ENCODE results near the gene TRIM5. TPM values are rescaled to one million over a fixed set of nuclear protein-coding genes. Genes with fewer than 3 reads are reported as not detected.

Gene TRIM5
- total RNA-seq, 1 experiment from 2014 or later: 21.5 TPM

- H3K18ac ChIP-seq (ENCODE audit: insufficient read length, low read depth, low read length): no peak overlapping the region
- WGBS (ENCODE audit: extremely low coverage, insufficient read length, low lambda C conversion rate): no CpG with 5 or more reads among the region's 3 CpGs
- H4K20me1 ChIP-seq (ENCODE audit: control insufficient read depth, insufficient read depth, insufficient read length): no peaks in the 10 kb centered on the region
- no peaks in the 10 kb centered on the region for H3K23me2 ChIP-seq (ENCODE audit: insufficient read length, low read depth, low read length, poor library complexity, severe bottlenecking)
- Mint-ChIP-seq H3K36me3 (ENCODE audit: insufficient read depth in 1 of 3, low read depth in 3 of 3) (no peaks in the 10 kb centered on the region), H3K27me3 (ENCODE audit: low read depth) (0 out of 2 replicates have a peak, but pooled peaks cover 2% of the 10 kb centered on the region), H3K4me1 (peaks cover 28 to 33% of the 10 kb centered on the region in 2 experiments), H3K9me3 (no peaks in the 10 kb centered on the region; a peak in 1 of 5 replicates), H3K4me3 (no peak overlapping the region), H3K27ac (no peak overlapping the region)
- peaks cover 20% of the 10 kb centered on the region; the same call in 1 of the 2 replicates for H3K4me1 ChIP-seq (ENCODE audit: insufficient read depth, low read length)
- no peaks in the 10 kb centered on the region for H3K9me3 ChIP-seq (ENCODE audit: control insufficient read depth, low read depth, low read length)
- H2BK15ac ChIP-seq (ENCODE audit: low read depth, low read length): no peak overlapping the region
- no peak overlapping the region for H3T11ph ChIP-seq (ENCODE audit: low read length)
- H3K27ac ChIP-seq (ENCODE audit: insufficient read length, low read depth, low read length): no peak overlapping the region
- H2AK5ac ChIP-seq (ENCODE audit: insufficient read length, low read length): no peak overlapping the region
- H4K8ac ChIP-seq (replicated peaks; ENCODE audit: insufficient read length, low read depth, low read length): no peak overlapping the region
- no peaks in the 10 kb centered on the region; the same call in 1 of the 2 replicates for H3K79me2 ChIP-seq (ENCODE audit: insufficient read depth, low read length)
- H3K23ac ChIP-seq (ENCODE audit: insufficient read length, low read depth, low read length): no peak overlapping the region
- H3K79me1 ChIP-seq (ENCODE audit: insufficient read depth, low read depth, low read length, poor library complexity, severe bottlenecking): no peaks in the 10 kb centered on the region
- H3K56ac ChIP-seq (ENCODE audit: insufficient read length, low read depth, low read length): no peak overlapping the region
- no peak overlapping the region for H4K5ac ChIP-seq (ENCODE audit: insufficient read length, low read depth, low read length)
- no peak overlapping the region for H3K9ac ChIP-seq (ENCODE audit: extremely low read depth, insufficient read length, low read length)
- no peak overlapping the region for H2AFZ ChIP-seq (ENCODE audit: low read length)
- H2BK20ac ChIP-seq (ENCODE audit: low read depth, low read length, poor library complexity, severe bottlenecking): no peak overlapping the region
- no peak for DNase-seq
- no peak overlapping the region for H3K4me2 ChIP-seq (ENCODE audit: insufficient read depth, insufficient read length, low read length)
- no peak overlapping the region for H4K91ac ChIP-seq (ENCODE audit: insufficient read length, low read depth, low read length)
- no peak overlapping the region for H2BK5ac ChIP-seq (ENCODE audit: insufficient read length, low read length)
- H3K14ac ChIP-seq (ENCODE audit: insufficient read depth, low read length): no peak overlapping the region
- no peak overlapping the region for H2BK12ac ChIP-seq (ENCODE audit: insufficient read length, low read depth, low read length)
- H3K27me3 ChIP-seq (ENCODE audit: insufficient read depth, low read length): no peaks in the 10 kb centered on the region
- TF ChIP-seq CTCF (conservative IDR thresholded peaks at IDR 0.05): no peak
- no peak overlapping the region for H3K4ac ChIP-seq (ENCODE audit: low read depth, low read length)
- H2BK120ac ChIP-seq (ENCODE audit: low read depth, low read length, poor library complexity, severe bottlenecking): no peak overlapping the region
These were observed 62.1 kb downstream of the TRIM5 start for GRCh38 chr11:5622802-5623201.
